NCI-H1105 treated with DMSO at 0.1 percent for 48 hours (cell line): ENCODE data around the gene SH3RF1.
"Not testable (repeated sequence)": the region's sequence is repeated elsewhere in the genome, so short reads cannot be mapped to it uniquely, and the experiment has no call there.

Experiments
- DNase-seq: peaks from one replicate; lab custom pipeline; 2025; lab: John Stamatoyannopoulos, UW

The SH3RF1 gene

GRCh38 chr4:169225812-169226211 lies 44.9 kb downstream of the SH3RF1 start:
- no peak for DNase-seq

GRCh38 chr4:169225058-169225751 lies 45.6 kb downstream of the SH3RF1 start:
- no peak for DNase-seq

GRCh38 chr4:169222761-169223160 lies 48.0 kb downstream of the SH3RF1 start:
- no peak for DNase-seq

- DNase-seq = no peak
Observed at GRCh38 chr4:169221662-169222061, 49.1 kb downstream of the SH3RF1 start.

GRCh38 chr4:169220854-169221411 lies 49.8 kb downstream of the SH3RF1 start:
- no peak for DNase-seq

GRCh38 chr4:169220447-169220846 lies 50.3 kb downstream of the SH3RF1 start:
- no peak for DNase-seq

GRCh38 chr4:169219440-169219839 lies 51.3 kb downstream of the SH3RF1 start:
- DNase-seq = no peak

GRCh38 chr4:169215656-169216055 lies 55.1 kb downstream of the SH3RF1 start:
- no peak for DNase-seq

- no peak for DNase-seq
Observed at GRCh38 chr4:169212981-169213380, 57.8 kb downstream of the SH3RF1 start.

- no peak for DNase-seq
Observed at GRCh38 chr4:169210504-169211118, 60.1 kb downstream of the SH3RF1 start.

GRCh38 chr4:169209388-169209883 lies 61.3 kb downstream of the SH3RF1 start:
- no peak for DNase-seq

- no peak for DNase-seq
Observed at GRCh38 chr4:169208516-169208915, 62.2 kb downstream of the SH3RF1 start.

- DNase-seq = no peak
Observed at GRCh38 chr4:169208090-169208455, 62.7 kb downstream of the SH3RF1 start.

- no peak for DNase-seq
Observed at GRCh38 chr4:169207436-169208089, 63.2 kb downstream of the SH3RF1 start.

- no peak for DNase-seq
Observed at GRCh38 chr4:169205744-169206080, 65.0 kb downstream of the SH3RF1 start.

GRCh38 chr4:169205075-169205743 lies 65.5 kb downstream of the SH3RF1 start:
- no peak for DNase-seq

- no peak for DNase-seq
Observed at GRCh38 chr4:169203891-169204290, 66.9 kb downstream of the SH3RF1 start.

GRCh38 chr4:169203278-169203677 lies 67.5 kb downstream of the SH3RF1 start:
- not testable (repeated sequence) for DNase-seq

- no peak for DNase-seq
Observed at GRCh38 chr4:169202878-169203277, 67.9 kb downstream of the SH3RF1 start.

- no peak for DNase-seq
Observed at GRCh38 chr4:169202145-169202699, 68.5 kb downstream of the SH3RF1 start.

GRCh38 chr4:169201222-169202144 lies 69.3 kb downstream of the SH3RF1 start:
- no peak for DNase-seq
